ENCODE data around the gene WDR86. TPM values are rescaled to one million over a fixed set of nuclear protein-coding genes. Genes with fewer than 3 reads are reported as not detected.

Gene WDR86
- total RNA-seq, 1 experiment from 2014 or later, result 0.39 TPM

DNA sequence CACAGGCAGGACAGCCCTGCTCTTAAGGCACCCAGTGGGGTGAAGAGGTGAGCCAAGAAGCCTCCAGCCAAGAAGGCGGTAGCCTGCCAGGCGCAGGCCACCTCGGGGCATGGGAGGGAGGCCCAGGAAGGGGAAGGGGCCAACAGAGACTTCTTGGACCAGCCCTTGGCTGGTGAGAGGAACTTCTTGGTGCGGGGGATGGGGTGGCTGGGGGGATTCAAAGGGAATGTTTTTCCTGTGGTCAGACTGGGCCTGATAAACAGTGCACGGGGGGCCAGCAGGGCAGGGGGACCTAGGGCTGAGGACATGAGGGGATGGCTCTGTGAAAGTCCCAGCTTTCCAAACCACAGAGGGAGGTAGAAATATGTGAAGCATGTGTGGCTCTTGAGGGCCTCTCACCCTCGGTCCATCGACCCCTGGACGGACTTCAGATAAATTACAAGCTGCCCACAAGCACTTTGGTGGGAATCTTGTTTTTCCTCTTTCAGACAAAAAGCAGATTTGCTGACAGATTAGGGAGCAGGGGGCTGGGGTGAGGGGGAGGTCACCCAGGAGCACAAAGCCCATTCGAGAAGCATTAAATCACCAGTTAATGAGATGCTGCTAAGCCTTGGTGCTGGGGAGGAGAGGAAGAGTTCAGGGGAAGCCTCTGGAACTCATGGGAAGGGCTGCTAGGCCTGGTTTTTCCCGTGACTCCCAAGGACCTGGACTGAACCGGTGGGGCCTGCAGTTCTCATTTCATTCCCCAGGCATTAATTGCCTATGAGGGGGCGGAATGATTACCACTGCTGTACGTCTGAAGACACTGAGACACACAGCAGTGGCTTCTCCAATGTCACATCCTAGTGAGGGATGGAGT, 18.8 kb upstream of the WDR86 start:
- H3K9me3 ChIP-seq (replicated peaks), result no peaks in the 10 kb centered on the region
- DNase-seq (ENCODE audit: low read depth in 1 of 2, low spot score in 2 of 2), result peak; percentile 74 to 85
- no peaks in the 10 kb centered on the region for H3K27me3 ChIP-seq (replicated peaks)
- H3K4me3 ChIP-seq, result no peak overlapping the region
- H3K27ac ChIP-seq, result peak overlapping the region; percentile 53
- H3K36me3 ChIP-seq, result no peaks in the 10 kb centered on the region
- peaks cover 62% of the 10 kb centered on the region for H3K4me1 ChIP-seq (replicated peaks)

DNA sequence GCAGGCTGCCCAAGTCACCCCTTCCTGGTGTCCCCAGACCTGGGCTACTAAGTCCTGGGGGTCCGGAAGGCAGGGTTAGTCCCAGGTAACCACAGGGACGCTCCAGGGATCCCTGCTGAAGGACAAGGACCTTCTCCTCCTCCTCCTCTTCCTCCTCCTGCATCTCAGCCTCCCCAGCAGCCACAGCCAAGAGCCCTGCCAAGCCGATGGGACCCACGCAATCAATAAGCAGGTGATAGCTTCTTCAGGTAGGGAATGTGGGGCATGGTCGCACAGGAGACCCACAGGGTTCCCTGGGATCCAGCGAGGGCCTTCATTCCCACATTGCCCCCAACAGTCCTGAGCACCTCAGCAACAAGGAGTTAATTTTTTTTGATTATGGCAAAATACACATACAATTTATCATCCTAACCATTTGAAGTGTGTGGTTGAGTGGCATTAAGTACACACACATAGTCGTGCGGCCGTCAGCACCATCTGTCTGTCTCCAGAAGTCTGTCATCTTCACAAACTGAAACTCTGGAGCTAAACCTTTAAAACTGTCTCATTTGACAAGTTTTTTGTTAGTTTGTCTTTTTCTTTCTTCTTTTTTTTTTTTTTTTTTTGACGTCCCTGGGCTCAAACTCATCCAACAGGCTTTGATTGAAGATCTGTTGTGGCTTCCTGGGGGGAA, 18.0 kb upstream of the WDR86 start:
- H3K4me3 ChIP-seq, result no peak overlapping the region
- H3K27me3 ChIP-seq (replicated peaks), result no peaks in the 10 kb centered on the region
- H3K9me3 ChIP-seq (replicated peaks), result no peaks in the 10 kb centered on the region
- DNase-seq (ENCODE audit: low read depth in 1 of 2, low spot score in 2 of 2), result no peak
- no peaks in the 10 kb centered on the region for H3K36me3 ChIP-seq
- H3K27ac ChIP-seq, result peak overlapping the region; percentile 53
- peaks cover 62% of the 10 kb centered on the region for H3K4me1 ChIP-seq (replicated peaks)

DNA sequence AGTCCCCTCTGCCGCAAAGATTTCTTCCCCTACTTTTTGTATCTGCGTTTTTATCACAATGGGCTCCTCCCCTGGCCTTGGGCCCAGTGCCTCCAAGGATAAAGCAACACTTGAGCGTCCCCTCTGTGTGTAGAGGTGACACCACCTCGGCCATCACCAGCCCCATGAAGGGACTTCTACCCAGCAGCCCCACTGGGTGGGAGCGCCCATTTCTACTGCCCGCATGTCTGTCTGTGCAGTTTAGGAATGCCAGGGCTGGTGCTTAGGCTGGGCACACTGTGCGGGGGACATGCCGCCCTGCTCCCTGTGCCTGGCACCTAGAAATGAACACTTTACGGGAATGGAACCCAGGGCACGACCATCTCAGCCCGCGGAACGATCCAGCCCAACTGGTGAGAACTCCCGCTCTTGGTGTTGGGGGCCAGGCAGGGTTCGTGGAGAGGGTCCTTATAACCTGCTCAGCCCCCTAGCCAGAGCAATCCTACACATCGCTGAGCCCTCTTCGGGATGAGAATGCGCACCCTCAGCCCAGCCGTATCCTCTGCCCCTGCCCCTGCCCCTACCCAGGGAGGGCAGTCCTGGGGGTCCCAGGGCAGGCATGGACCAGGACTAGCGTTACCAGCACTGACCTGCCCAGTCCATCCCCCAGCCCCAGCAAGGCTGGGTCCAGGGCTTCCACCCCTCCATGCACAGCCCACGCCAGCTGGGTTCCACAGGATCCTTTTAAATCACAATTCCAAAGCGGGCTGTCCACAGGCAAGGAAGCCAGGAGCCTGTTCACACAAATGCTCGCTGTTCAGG, 17.3 kb upstream of the WDR86 start:
- peaks cover 62% of the 10 kb centered on the region for H3K4me1 ChIP-seq (replicated peaks)
- H3K27me3 ChIP-seq (replicated peaks), result no peaks in the 10 kb centered on the region
- H3K36me3 ChIP-seq, result no peaks in the 10 kb centered on the region
- no peak overlapping the region for H3K4me3 ChIP-seq
- H3K9me3 ChIP-seq (replicated peaks), result no peaks in the 10 kb centered on the region
- no peak overlapping the region for H3K27ac ChIP-seq
- no peak for DNase-seq (ENCODE audit: low read depth in 1 of 2, low spot score in 2 of 2)

GRCh38 chr7:151426441-151426903, 16.6 kb upstream of the WDR86 start:
- no peaks in the 10 kb centered on the region for H3K27me3 ChIP-seq (replicated peaks)
- H3K4me3 ChIP-seq, result no peak overlapping the region
- H3K4me1 ChIP-seq (replicated peaks), result peaks cover 62% of the 10 kb centered on the region
- H3K36me3 ChIP-seq, result no peaks in the 10 kb centered on the region
- peak; percentile 84 to 86 for DNase-seq (ENCODE audit: low read depth in 1 of 2, low spot score in 2 of 2)
- no peaks in the 10 kb centered on the region for H3K9me3 ChIP-seq (replicated peaks)
- H3K27ac ChIP-seq, result peak overlapping the region; percentile 11; the same call in 1 of the 2 replicates

DNA sequence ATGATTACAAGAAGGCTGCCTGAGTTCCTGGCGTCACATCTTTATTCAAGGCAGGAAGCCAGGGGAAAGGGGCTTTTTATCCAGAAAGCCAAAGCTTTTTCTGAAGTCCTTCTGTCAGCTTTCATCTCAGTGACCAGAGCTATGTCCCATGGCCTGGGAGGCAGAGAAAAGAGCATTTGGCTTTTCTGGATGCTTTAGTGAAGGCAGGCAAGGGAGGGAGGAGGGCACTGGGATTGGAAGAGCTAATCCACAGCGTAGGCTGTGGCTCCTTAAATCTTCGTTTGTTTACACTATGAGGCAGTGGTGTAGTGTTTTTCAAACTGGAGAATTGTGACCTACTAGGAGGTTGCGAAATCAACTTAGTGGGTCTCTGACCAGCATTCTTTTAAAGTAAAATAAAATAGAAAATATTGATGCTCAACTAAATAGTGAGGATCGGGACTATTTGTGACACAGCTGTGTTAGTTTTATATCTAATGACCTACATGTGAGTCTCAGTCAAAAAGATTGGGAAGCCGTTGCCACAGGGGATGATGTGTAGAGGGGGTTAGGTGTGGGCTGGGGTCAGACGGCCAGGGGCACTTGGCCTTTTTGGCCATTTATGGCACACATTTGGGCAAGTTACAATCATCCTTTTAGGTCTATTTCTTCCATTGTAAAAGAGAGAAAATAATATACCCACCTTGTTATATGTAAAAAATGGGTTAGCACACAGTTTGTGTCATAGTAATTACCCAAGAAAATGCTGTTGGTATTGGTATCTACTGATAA, 16.0 kb upstream of the WDR86 start:
- no peaks in the 10 kb centered on the region for H3K9me3 ChIP-seq (replicated peaks)
- H3K36me3 ChIP-seq, result no peaks in the 10 kb centered on the region
- H3K4me1 ChIP-seq (replicated peaks), result peaks cover 62% of the 10 kb centered on the region
- no peaks in the 10 kb centered on the region for H3K27me3 ChIP-seq (replicated peaks)
- no peak overlapping the region for H3K4me3 ChIP-seq
- peak in 1 of 2 experiments; percentile 60 for DNase-seq (ENCODE audit: low read depth in 1 of 2, low spot score in 2 of 2)
- peak overlapping the region; percentile 11; the same call in 1 of the 2 replicates for H3K27ac ChIP-seq

DNA sequence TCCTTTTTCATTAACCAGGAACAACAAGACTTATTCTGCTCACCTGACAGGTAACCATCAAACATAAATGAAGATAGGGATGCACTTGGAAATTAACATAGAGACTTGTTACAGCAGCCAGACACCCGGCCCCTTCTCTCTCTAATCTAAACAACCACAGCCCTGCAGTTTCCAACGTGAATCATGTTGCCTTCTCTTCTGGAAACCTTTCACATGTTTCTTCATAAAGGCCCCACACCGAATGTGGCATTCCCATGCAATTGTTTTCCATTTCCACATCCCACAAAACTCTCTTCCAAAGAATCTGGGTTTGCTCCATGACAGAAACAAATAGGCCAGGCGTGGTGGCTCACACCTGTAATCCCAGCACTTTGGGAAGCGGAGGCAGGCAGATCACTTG, 15.0 kb upstream of the WDR86 start:
- H3K9me3 ChIP-seq (replicated peaks), result no peaks in the 10 kb centered on the region
- H3K27ac ChIP-seq, result no peak overlapping the region
- DNase-seq (ENCODE audit: low read depth in 1 of 2, low spot score in 2 of 2), result peak in 1 of 2 experiments; percentile 31

GRCh38 chr7:151423936-151424335, 14.1 kb upstream of the WDR86 start:
- Histone ChIP-seq H3K27me3 (replicated peaks) (no peaks in the 10 kb centered on the region), H3K9me3 (replicated peaks) (no peaks in the 10 kb centered on the region), H3K4me1 (replicated peaks) (peaks cover 49% of the 10 kb centered on the region), H3K4me3 (no peak overlapping the region), H3K36me3 (no peaks in the 10 kb centered on the region), H3K27ac (no peak overlapping the region)
- no peak for DNase-seq (ENCODE audit: low read depth in 1 of 2, low spot score in 2 of 2)

More for the DNA sequence above, 15.0 kb upstream of the WDR86 start:
- Histone ChIP-seq H3K4me3 (no peak overlapping the region), H3K36me3 (no peaks in the 10 kb centered on the region), H3K4me1 (replicated peaks) (peaks cover 57% of the 10 kb centered on the region), H3K27me3 (replicated peaks) (no peaks in the 10 kb centered on the region)

DNA sequence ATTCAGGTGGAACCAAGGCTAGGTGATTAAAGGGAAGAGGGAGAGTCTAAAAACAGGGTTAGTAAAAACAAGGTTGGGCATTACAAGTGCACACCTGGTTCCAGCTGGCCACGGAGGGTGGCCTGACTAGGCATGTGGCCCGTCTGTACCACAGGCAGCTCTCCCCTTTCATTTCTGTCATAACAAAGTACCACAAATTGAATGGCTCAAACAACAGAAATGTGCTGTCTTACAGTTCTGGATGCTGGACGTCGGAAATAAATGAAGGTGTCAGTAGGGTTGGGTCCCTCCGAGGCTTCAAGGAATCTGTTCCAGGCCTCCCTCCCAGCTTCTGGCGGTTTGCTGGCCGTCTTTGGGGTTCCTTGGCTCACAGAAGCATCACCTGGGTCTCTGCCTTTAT, 13.4 kb upstream of the WDR86 start:
- no peaks in the 10 kb centered on the region for H3K9me3 ChIP-seq (replicated peaks)
- H3K4me1 ChIP-seq (replicated peaks), result peaks cover 42% of the 10 kb centered on the region
- H3K27me3 ChIP-seq (replicated peaks), result no peaks in the 10 kb centered on the region
- no peaks in the 10 kb centered on the region for H3K36me3 ChIP-seq
- DNase-seq (ENCODE audit: low read depth in 1 of 2, low spot score in 2 of 2), result no peak
- H3K27ac ChIP-seq, result no peak overlapping the region
- no peak overlapping the region for H3K4me3 ChIP-seq

- DNase-seq (ENCODE audit: low read depth in 1 of 2, low spot score in 2 of 2), result no peak
- H3K36me3 ChIP-seq, result no peaks in the 10 kb centered on the region
- H3K9me3 ChIP-seq (replicated peaks), result no peaks in the 10 kb centered on the region
- H3K27ac ChIP-seq, result no peak overlapping the region
- H3K4me1 ChIP-seq (replicated peaks), result peaks cover 31% of the 10 kb centered on the region
- H3K4me3 ChIP-seq, result no peak overlapping the region
- no peaks in the 10 kb centered on the region for H3K27me3 ChIP-seq (replicated peaks)
Measured at GRCh38 chr7:151422212-151422611, 12.4 kb upstream of the WDR86 start.

DNA sequence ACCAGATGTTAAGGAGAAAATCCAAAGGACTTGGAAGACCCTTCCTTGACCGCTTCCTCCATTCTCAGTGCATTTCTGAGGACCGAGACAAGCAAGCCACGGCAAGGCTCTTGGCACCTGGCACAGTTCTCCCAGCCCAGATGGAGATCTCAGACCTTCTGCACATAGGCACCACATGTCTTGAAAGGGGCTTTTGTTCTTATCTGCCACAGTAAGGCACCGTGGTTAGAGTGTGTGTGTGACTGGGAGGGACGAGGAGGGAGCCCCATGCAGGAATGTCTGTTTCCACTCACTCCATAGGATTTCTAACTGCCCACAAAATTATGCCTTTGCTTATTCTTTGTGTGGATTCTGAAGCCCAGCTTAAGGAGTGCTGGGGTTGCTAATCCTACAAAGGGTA, 10.3 kb upstream of the WDR86 start:
- 0 out of 2 replicates have a peak, but pooled peaks cover 3% of the 10 kb centered on the region for H3K27me3 ChIP-seq (replicated peaks)
- no peak overlapping the region for H3K4me3 ChIP-seq
- H3K4me1 ChIP-seq (replicated peaks), result peaks cover 11% of the 10 kb centered on the region
- no peak for DNase-seq (ENCODE audit: low read depth in 1 of 2, low spot score in 2 of 2)
- H3K9me3 ChIP-seq (replicated peaks), result no peaks in the 10 kb centered on the region
- H3K27ac ChIP-seq, result no peak overlapping the region
- no peaks in the 10 kb centered on the region for H3K36me3 ChIP-seq

DNA sequence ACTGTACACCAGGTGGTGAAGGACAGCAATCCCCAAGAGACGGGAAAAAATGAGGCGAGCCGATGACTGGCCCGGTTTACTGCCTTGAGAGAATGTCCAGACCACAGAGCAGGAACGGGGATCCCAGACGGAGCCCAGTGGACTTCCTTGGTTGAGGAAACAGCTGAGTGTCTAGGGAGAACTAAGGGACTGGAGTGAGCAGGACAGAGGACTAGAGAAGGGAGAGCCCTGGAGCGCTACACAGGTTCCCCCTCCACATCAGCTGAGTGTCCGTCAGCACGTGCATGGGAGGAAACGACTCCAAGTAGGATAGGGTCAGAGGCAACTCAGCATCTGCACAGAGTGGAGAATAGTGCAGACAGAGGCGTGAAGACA, 7.1 kb upstream of the WDR86 start:
- Histone ChIP-seq H3K9me3 (replicated peaks) (no peaks in the 10 kb centered on the region), H3K36me3 (no peaks in the 10 kb centered on the region), H3K4me3 (no peak overlapping the region), H3K27me3 (replicated peaks) (peaks cover 16% of the 10 kb centered on the region), H3K4me1 (replicated peaks) (no peaks in the 10 kb centered on the region), H3K27ac (no peak overlapping the region)
- no peak for DNase-seq (ENCODE audit: low read depth in 1 of 2, low spot score in 2 of 2)

DNA sequence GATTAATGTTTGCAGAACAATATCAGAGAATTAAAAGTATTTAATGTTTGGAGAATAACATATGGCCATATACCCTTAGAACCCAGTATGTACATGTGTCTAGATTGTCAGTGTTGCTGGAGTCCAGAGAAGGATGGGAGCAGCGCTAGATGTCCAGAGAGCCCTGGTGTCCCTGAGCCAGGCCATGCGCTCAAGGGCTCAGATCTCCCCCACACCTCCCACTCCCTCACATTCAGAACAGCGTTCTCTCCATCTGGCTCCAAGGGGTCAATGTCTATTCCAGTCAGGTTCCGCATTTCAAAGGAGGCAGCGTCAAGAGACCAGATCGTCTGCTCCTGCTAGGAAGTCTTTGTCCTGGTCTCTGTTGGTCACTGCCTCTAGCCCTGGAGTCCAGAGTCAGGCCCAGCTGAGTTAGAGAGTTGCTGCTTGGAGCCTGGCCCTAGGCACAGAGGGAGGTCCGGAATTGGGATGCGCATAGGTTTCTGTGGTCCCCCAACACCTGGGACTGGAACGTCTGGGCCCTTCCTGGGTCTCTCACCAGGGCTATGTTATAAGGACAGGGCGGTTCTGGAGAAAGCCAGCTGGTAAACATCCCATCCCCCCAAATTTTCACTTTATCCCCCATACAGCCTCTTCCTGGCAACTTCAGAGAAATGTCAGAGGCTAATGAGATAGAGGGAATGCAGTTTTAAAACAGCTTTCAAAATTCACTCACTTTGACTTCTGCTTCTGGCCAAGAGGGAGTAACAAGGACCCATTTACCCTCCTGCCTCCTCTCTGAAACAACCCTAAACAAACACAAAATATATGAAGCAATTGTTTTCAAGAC, 6.5 kb upstream of the WDR86 start:
- no peak for DNase-seq (ENCODE audit: low read depth in 1 of 2, low spot score in 2 of 2)
- H3K9me3 ChIP-seq (replicated peaks), result no peaks in the 10 kb centered on the region
- H3K4me1 ChIP-seq (replicated peaks), result no peaks in the 10 kb centered on the region
- no peak overlapping the region for H3K4me3 ChIP-seq
- peaks cover 22% of the 10 kb centered on the region for H3K27me3 ChIP-seq (replicated peaks)
- H3K36me3 ChIP-seq, result no peaks in the 10 kb centered on the region
- no peak overlapping the region for H3K27ac ChIP-seq
